Measurements from ENCODE around the gene GEN1.

Gene GEN1

DNA sequence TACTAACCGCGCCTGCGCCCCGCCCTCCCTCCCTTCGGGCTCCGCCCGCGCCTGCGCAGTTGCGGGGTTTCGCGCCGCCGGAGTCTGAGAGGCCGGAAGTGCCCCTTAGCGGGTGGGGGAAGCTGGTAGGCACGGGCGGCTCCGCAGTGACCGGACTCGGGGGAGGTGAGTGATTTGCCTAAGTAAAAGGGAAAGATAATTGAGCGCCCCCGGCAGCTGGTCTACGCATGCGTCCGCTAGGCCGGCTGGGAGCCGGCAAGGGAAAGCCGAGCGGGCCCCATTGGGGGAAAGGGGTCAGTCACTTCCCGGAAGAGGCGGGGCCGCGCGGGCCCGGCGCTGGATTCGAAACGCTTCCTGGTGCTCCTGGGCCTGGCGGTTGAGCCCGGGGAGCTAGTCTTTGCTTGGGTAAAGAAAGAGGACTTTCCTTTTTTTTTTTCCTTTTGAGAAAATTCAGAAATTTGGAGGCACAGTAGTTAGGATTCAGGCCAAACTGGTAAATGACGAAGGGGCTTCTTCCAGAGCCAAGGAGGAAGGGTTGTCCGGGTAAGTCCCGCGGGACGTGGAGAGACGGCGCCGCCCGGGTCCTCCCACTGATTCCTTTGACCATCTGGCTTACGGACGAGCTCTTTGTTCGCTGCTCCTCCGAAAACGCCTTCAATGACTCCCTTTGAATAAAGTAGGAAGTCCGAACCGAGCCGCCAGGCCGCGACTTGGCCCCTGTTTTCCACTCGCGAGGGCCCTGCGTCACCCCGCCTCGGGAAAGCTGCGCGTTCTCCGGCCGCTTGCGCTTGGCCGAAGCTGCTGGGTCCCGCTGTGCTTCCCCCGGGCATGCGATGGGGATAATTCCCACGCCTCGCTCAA is at the start of gene GEN1, which contains the start of gene SMC6:
Gene GEN1 (plus strand): TSS at position 336 of the 861 bp plus-strand sequence. CDS start 5,806 bp downstream, outside the sequence.
Gene SMC6 (minus strand): TSS at position 8 of the 861 bp plus-strand sequence. CDS start 7,864 bp downstream, outside the sequence.
- peak; percentile 80 for DNase-seq

DNA sequence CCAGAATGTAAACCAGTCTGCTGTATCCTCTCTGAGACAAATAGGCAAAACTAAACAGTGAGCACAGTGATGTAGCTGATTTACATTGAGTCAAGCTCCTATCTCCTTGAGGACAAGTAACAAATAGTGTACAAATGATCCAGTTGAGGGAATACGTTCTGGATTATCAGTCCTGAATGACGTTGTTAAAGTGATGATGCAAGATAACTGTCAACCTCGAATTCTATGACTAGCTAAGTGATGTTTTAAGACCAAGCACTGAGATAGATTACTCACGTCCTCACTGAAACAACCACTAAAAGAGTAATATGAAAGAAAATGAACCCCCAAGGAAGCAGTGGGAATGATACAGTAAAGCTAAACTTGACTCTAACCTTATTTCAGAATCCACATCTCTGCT is 47.1 kb upstream of the GEN1 start:
- DNase-seq: no peak

DNA sequence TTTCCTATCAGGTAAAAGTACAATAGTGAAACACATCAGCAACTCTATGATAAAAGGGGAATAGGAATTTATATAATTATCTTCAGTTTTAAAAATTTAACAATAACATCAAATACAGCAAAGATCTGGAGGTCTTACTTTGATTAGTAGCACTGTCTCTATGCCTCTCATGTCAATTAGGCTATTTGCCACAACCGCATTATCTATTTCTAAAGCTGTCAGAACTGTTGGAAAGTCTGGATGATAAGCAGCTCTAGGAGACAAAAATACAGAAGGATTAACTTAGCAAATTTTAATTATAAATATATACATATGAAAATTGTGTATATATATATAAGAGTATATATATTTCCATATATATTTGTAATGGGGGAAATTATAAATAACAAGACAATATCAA is 45.4 kb upstream of the GEN1 start:
- no peak for DNase-seq

DNA sequence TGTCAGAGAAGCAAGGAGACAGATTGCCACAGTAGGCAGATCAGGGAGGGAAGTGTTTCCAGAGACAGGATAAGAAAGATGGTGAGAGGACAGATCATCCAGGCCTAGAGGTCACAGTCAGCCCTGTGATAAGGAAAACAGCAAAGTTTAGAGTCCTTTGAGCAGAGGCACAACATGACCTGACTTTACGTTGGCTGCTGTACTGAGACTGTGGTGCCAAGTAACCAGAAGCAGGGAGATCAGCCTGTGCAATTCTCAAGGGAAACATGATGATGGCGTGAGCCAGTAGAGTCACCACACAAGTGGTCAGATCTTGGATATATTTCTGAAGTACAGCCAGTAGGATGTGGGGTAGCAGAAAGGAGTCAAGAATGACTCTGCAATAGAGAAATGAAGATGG is 44.0 kb upstream of the GEN1 start:
- DNase-seq: no peak

GRCh38 chr2:17710547-17711248 is 43.2 kb upstream of the GEN1 start:
- DNase-seq: no peak

GRCh38 chr2:17713291-17713690 is 40.6 kb upstream of the GEN1 start:
- DNase-seq: no peak

- DNase-seq: no peak
Observed at GRCh38 chr2:17717666-17718065, 36.3 kb upstream of the GEN1 start.

GRCh38 chr2:17718689-17719088 is 35.2 kb upstream of the GEN1 start:
- no peak for DNase-seq

- DNase-seq: no peak
Observed at GRCh38 chr2:17719562-17720371, 34.2 kb upstream of the GEN1 start.

DNA sequence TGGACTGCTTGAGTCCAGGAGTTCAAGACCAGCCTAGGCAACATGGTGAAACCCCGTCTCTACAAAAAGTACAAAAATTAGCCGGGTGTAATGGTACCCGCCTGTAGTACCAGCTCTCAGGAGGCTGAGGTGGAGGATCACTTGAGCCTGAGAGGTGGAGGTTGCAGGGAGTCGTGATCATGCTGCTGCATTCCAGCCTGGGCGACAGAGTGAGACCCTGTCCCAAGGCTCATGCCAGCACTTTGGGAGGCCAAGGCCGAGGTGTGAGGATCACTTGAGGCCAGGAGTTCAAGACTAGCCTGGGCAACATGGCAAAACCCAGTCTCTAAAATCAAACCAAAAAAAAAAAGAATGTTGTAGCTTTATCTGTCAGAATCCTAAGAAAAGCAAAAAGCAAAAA is 25.7 kb upstream of the GEN1 start:
- no peak for DNase-seq

- no peak for DNase-seq
Observed at GRCh38 chr2:17729880-17730279, 24.1 kb upstream of the GEN1 start.

DNA sequence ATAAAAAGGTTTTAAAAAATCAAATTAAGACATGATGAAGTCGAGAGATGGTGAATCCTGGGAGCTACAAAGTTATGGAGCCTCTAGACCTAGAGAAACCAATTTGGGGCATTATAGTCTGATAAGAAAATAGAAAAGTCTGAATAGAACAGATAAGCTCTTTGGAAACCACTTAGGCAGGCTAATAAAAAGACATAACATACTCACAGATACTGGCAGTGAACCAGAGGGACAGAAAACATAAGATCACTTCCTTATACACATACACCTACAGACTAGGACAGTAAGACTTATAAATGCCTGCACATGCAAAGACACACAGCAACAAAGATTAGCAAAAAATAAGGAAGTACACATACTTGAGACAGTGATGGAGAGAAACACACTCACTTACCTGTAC is 20.3 kb upstream of the GEN1 start:
- no peak for DNase-seq

GRCh38 chr2:17735864-17736263 is 18.1 kb upstream of the GEN1 start:
- no peak for DNase-seq

DNA sequence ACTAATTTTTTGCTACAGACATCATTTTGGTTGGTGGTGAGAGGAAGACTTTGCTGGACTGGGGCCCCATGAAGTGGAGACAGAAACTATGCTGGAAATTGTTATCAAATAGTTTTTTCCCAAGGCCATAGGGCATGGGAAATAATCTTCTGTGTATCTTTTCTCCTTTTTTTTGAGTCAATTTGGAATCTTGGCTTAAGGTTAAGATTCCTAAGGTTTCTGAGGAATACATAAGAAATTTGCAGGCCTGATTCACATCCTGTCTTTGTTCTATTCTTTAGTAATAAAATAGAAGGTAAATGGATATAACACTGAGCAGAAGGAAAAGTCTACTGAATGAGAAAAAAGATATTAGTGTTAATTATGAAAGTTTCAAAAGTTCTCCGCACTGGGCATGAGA is 16.9 kb upstream of the GEN1 start:
- DNase-seq: no peak

- DNase-seq: no peak
Observed at GRCh38 chr2:17740203-17740602, 13.7 kb upstream of the GEN1 start.

DNA sequence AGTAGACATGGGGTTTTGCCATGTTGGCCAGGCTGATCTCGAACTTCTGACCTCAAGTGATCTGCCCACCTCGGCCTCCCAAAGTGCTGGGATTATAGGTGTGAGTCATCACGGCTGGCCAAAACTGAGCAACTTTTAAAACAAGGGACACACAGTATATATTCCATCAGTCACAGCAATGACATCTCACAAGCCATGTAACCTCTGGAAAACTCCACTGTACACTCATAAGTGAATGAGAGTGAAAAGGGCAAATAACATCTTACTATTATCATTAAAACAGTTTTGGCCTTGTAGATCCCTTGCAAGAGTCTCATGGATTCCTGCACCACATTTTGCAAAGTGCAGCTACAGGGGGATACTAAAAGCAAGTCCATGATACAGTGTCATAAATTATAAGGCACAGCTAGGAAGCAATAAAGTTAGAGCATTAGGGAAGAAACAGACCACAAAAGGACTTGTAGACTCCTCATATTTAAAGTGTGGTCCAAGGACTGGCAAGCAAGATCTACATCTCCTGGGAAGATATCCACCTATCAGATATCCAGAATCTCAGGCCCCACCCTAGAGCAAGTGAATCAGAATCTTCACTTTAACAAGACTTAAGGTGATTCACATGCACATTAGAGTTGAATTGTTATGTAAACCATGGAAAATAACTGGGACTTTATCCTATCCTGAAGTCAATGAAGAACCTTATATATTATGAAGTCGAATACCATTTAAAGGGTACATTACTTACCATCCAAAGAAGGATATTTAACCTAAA is 6.1 kb upstream of the GEN1 start:
- no peak for DNase-seq

DNA sequence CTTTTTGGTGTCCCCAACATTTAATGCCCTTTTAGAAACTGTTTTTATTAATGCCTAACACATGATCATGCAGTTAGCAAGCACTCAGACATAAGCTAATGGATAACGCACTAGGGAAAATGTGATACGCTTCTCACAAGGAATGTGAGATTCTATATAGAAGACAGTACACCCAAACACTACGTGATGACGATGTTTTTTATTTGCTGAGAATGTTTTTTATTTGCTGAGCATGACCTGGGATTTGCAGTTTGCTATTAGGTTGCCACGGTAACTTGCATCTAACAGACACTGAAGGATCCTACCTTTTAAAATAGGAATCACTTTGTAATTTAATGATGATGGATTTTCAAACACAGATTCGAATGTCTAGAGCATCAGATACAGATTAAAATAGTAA is 5.2 kb upstream of the GEN1 start:
- no peak for DNase-seq

GRCh38 chr2:17749753-17750438 is 4.0 kb upstream of the GEN1 start:
- DNase-seq: no peak

DNA sequence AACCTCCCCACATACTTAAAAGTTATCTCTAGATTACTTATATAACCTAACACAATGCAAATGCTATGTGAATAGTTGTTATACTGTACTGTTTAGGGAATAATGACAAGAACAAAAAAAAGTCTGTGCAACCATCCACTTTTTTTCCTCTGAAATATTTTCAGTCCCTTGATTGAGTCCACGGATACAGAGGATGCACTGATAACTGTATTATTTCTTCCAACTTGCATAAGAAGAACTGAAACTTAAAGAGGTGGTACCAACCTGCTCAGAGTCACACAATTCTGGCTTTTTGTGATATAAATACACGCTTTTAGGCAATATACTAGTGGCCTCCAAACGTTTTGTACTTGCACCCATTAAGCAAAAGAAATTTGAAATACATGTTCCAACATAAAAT is 1.7 kb upstream of the GEN1 start:
- DNase-seq: no peak

- DNase-seq: no peak
Observed at GRCh38 chr2:17752892-17753802, 791 bp upstream of the GEN1 start.

All from SIG-M5 (cell line).